NCI-H2196 (cell line): Measurements from ENCODE around the gene PADI4.
"Not testable (repeated sequence)": the region's sequence is repeated elsewhere in the genome, so short reads cannot be mapped to it uniquely, and the experiment has no call there.

Source experiments
- DNase-seq: peaks from one replicate; lab custom pipeline; 2025; ENCODE audit not compliant: unreplicated experiment; lab: John Stamatoyannopoulos, UW

The PADI4 gene

DNA sequence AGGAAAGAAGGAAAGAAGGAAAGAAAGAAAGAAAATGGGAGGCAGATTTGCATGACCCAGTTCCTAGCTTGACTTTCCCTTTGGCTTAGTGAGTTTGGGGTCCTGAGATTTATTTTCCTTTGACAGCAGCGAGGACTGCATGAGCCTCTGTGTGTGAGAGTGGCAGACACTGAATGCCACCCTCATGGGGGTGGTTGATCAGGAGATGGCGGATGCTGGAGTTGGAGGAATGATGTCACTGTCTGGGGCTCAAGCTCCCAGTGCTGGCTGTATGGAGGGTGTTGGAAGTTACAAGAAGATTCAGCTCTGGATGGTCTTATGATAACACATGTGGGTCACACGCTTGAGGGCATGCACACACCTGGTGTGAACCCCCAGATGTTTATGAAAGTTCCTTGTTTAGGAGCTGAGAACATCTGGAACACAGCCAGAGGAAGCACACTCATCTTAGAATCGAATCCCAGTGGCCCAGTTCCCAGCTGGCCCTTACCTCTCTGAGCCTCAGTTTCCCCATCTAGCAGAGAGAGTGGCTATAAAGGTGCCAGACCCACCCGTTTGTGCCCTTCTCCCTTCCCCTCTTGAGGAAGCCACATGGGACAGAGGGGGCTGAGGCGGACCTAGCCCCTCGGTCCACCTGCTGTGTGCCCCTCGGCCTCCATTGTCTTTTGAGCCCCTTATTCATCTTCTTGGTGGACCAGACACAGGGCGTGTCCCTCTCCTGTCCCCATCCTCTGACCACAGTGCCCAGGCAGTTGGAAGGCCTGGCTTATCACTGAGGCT, 5.7 kb downstream of the PADI4 start:
- DNase-seq, result no peak

DNA sequence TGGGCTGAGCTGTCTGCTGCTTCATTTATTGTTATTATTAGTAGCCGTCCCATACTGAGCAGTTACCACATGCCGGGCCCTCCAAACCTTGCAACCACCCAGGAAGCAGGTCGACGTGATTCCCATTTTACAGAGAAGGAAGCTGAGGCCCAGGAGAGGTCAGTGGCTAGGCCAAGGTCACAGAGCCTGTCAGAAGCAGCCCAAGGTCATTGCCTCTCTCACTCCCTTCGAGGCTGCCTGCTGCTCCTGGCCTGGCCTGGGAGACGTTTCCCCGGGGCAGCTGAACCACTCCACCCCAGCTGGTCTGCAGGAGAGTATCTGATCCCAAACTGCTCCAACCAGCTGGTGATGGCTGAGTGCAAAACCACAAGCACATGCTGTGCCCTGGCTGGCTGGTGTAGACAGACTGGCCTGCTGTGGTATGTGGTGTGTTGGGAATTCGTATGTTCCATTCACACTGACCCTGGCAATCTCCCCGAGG, 6.5 kb downstream of the PADI4 start:
- no peak for DNase-seq

DNA sequence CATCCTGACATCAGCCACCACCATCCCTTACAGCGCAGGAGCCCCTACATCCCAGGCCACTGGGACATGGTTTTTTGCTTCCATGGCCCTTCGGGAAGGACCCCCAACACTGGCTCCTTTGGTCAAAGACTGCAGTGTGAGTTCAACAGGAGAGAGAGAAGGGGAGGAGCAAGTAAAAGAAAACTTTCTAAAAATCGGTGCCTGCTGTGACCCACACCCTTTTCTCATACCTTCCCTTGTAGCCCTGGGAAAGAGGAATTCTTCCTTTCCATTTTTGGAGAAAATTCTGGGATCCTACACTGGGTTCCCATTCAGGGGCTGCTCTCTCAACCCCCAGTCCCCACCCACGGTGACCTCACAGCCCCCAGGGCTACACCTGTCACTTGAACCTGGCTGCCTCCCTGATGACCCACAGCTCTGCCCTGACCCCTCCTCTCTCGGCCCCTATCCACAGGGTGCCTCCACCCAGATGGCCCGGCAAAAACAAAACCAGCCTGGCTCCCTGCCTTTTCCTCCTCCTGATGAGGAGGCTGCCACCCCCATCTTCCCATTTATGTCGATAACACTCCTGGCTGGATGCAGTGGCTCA, 7.6 kb downstream of the PADI4 start:
- DNase-seq, result no peak

DNA sequence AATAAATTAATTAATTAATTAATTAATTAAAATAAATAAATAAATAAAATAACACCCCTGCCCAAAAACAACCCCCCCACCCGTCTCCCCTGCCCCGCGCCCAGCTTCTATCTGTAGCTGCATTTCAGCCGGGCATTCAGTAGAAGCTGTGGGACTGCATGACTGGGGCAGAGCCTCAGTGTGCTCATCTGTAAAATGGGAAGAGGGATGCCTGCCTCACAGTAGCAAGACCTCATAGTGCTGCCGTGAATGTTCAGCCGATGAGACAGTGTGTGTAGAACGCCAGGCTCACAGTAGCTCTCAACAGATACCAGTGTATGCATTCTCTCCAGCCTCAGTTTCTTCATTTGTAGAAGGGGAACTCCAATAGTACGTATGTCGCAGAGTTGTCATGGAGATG, 8.7 kb downstream of the PADI4 start:
- DNase-seq, result no peak

DNA sequence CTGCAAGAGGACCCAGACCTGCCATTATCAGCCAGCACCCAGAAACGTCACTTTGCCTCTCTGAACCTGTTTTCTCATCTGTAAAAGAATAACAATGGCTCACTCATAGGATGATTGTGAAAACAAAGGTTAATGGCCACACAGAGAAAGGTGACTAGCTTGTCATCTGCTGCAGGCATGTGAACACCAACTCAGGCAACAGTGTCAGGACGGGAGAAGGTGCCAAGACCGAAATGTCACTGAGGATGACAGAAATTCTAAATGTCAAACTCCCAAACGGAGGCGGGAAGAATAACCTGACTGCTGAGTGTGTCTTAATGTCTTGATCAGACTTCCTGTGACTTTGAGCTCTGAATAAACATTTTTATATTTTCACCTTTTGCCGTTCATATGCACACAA, 10.3 kb downstream of the PADI4 start:
- DNase-seq, result no peak

DNA sequence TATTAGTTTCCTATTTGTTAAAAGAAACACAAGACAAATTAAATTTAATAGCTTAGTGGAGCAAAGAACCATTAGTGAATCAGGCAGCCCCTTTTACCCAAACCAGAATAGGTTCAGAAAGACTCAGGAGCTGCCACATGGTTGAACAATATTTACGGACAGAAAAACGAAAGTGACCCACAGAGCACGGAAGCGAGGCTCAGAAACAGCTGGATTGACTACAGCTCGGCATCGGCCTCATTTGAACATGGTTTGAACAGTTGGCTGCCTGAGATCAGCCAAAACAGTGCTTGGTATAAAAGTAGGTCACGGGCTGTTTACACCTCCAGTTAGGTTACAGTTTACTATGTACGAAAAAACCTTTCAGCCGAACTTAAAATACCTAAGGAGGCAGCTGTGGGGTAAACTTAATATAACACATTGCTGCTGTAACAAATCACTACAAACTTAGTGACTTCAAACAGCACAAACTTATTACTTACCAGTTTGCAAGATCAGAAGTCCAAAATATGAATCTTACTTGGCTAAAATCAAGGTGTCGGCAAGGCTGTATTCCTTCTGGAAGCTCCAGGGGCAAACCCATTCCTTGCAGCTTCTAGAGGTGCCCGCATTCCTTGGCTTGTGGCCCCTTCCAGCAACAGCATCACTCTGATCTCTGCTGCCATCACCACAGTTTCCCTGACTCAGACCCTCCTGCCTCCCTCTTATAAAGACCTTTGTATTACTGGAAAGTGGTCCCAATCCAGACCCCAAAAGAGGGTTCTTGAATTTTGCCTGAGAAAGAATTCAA, 11.8 kb downstream of the PADI4 start:
- no peak for DNase-seq

DNA sequence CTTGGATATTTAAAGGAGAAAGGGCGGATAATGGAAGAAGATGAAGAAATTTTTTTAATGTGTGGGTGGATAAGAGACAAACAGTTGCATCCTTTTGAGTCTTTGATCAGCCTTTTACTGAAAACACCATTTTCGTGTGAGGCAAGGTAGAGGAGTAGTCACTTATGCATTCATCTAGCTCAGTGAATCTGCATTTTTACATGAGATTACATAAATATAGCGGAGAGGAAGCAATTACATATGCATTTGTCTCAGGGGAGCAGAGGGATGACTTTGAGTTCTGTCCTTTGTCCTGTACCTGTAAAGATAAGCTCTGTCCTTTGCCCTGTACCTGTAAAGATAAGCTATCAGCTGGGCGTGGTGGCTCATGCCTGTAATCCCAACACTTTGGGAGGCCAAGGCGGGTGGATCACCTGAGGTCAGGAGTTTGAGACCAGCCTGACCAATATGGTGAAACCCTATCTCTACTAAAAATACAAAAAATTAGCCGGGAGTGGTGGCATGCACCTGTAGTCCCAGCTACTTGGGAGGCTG, 13.9 kb downstream of the PADI4 start:
- not testable (repeated sequence) for DNase-seq

DNA sequence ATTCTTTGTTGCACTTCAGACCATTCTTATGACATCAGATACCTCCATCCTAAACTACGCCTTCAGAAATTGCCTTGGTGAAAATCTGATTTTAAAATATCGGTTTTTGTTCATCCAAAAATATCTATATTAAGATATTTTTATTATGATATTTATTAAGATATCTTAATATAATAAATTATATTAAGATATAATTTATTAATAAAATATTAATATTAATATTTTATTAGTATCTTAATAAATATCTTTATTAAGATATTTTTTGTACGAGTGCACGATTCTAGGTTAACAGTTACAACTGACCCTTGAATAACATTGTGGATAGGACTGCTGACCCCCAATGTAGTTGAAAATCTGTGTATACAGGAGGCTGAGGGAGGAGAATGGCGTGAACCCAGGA, 20.9 kb downstream of the PADI4 start:
- no peak for DNase-seq

DNA sequence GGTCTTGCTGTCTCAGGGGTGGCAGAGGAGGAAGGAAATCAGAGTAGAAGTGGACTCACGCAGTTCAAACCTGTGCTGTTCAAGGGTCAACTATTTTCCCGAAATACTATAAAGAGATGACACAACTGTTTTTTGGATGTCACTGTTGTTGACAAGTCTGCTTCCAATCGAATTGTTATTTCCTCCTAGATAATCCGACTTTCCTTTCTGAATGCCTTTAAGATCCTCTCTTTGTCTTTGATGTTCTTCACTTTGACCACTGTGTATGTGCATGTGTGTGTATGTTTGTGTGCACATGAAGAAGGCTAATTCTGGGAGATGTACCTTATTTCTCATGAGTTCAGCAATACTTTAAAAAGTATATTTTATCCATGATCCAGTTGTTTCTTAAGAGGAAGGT, 21.6 kb downstream of the PADI4 start:
- DNase-seq, result no peak

DNA sequence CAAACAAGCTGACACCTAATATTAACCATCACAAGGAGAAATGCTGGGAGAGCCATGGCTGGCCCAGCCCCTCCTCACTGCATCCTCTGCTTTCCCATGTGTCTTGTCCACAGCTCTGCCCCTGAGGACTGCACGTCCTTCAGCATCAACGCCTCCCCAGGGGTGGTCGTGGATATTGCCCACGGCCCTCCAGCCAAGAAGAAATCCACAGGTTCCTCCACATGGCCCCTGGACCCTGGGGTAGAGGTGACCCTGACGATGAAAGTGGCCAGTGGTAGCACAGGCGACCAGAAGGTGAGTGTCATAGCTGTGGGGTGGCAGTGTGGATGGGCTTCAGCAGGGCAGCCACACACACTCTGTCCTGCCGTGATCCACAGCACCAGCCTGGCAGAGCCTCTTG, 22.9 kb downstream of the PADI4 start:
- DNase-seq, result no peak

DNA sequence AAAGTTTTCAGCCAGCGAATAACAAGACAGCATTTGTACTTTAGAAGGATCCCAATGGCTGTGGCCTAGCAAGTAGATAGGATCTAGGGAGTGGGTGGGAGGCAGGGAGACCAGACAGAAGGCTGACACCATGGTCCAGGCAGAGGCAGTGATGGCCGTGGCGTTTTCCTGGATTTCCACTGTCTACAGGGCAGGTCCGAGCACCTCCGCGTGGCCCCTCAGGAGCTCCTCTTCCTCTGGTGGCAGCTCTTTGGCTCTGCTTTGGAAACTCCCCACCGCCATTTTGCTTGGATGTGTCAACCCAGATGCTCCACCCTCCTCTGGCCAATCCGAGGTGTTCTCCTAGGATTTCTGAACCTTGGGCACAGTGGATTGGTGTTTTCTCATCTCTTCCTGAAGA, 25.1 kb downstream of the PADI4 start:
- DNase-seq, result no peak

DNA sequence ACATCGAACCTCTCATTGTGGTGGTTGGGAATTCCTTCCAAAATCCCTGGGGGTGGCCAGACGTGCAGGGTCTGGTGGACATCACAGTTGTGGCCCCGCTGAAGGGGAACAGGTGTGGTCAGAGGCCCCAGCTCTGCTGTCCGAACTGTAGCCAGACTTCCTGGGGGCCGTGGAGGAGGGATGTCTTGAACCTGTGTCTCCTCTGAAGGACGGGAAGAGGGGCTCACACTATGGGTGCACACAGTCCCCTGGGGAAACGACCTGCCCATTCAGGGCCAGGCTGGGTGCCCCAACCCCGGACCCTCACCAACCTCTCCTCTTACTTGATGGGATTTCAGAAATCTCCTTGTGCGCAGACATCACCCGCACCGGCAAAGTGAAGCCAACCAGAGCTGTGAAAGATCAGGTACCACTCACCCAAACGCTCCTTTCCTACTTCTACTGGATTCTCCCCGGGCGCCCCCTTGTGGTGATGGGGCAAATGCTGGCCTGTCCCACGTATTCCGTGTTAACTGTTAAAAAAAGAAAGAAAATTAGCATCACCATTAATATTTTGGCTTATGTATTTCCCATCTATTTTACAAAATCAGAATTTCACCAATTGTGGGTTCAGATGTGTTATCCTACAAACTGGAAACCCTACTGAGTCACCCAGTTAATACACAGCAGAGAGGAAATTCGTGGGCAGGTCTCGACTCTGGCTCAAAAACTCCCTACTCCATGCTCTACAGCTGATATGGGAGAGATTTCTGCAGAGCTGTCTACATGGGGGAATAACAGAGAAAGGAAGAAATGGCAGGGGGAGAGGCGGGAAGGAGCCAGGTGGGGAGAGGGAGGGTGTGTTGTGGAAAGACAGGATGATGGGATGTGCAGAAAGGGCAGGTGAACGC, 28.1 kb downstream of the PADI4 start:
- peak; percentile 88 for DNase-seq

DNA sequence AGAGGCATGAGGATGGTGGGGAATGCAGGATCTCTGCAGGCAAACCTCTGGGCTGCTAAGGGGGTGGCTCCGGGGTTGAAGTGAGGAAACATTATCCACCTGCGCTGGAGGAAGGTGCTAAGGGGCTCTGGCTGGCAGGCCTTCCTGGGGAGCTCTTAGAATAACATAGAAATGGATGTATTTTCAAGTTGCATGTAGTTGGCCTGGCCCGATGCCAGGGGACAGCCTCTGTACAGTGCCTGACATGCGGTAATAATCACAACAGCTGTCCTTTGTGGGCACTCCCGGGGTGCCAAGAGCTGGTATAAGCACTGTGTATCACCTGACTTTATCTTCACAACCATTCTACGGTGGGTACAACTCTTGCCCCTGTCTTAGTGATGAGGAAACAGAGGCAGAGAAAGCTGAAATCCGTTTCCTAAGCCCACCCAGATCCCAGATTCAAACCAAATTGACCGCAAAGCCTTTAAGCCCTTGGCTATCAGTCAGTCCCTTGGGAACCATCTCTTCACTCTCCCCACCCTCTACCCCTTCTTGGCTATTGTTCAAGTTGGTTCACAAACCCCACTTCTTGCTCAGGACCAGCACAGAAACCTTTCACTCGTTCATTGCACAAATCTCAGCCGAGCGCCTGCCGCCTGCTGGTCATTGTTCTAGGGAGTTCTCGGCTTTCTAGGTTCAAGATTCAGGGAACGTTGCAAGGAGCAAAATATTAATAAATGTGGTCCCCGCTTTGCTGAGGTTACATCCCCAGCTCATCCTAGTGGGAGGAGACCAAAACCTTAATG, 30.9 kb downstream of the PADI4 start:
- no peak for DNase-seq

DNA sequence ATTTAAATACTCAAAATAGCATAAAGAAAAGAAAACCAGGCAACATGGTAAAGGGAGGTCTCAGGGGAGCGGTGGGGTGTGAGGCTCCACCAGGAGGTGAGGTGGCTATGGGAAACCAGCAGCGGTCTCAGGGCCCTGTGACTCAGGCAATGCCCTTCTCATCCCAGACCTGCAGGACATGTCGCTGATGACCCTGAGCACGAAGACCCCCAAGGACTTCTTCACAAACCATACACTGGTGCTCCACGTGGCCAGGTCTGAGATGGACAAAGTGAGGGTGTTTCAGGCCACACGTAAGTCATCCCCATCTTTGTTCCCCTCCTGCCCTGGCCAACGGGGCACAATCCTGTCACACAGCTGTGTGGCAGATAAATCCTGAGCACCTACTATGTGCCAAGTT, 31.5 kb downstream of the PADI4 start:
- DNase-seq, result no peak

DNA sequence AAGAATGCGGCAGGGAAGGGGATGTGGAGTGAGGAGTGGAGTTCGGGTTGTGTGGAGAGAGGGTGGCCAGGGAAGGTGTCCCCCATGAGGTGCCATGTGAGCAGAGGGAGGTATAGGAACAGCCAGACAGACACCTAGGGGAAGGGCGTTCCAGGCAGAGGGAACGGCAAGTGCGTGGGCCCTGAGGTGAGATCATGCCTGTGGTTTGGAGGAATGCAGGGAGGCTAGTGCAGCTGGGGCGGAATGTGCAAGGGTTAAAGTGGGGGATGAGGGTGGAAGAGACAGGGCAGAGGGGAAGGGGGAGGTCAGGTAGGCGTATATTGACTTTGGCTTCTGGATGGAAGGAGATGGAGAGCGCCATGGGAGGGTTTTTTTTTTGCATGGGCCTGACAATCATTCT, 32.4 kb downstream of the PADI4 start:
- no peak for DNase-seq

DNA sequence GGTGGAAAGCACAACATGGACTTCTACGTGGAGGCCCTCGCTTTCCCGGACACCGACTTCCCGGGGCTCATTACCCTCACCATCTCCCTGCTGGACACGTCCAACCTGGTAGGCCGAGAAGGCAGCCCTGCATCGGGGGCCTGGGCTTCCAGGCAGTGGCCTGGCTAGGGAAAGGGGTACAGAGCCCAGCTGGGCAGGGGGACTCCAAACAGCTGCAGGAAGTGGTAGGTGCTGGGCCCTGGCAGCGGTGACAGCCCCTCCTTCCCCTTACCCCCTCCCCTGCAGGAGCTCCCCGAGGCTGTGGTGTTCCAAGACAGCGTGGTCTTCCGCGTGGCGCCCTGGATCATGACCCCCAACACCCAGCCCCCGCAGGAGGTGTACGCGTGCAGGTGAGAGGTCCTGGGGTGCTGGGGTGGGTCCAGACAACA, 34.0 kb downstream of the PADI4 start:
- DNase-seq, result no peak

DNA sequence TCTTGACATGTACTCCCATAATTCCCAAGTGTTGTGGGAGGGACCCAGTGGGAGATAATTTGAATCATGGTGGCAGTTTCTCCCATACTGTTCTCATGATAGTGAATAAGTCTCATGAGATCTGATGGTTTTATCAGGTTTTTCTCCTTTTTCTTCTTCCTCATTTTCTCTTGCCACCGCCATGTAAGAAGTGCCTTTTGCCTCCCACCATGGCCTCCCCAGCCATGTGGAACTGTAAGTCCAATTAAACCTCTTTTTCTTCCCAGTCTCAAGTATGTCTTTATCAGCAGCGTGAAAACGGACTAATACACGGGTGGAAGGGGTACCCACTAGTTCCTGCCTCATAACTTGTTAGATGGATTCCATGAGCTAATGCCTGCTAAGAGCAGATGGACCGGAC, 37.5 kb downstream of the PADI4 start:
- not testable (repeated sequence) for DNase-seq

DNA sequence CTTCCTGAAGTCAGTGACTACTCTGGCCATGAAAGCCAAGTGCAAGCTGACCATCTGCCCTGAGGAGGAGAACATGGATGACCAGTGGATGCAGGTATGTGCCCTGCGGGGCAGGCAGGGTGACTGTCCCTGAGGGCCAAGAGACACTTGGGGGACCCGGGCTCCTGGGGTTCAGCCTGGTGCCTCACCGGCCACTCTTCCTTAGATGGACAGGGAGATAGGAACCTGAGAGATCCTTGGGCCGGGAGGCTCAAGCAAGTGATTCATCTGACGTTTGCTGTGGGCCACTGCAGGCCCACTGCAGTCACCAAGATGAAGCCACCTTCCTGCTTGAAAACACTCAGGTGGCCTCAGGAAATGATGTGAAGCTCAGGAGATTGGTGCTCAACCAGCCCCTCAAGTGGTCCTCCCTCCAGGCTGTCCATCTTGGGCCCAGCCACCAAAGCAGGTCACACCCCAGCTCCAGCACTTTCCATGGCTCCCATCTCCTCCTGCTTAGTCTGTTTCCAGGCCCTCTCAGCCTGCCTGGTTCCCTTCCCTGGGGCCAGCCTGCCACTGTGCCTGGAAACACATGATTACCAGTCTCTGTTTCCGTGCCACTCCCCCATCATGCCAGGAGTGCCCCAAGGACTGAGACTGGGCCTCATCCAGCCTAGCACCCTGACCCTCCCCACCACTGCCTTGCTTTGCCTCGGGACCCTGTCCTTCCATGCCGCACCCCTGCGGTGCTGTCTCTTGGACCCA, 38.2 kb downstream of the PADI4 start:
- DNase-seq, result no peak
